ENCODE measurements around the gene DMD.

- TF ChIP-seq TAF1 (CRISPR knock-in tag; IDR thresholded peaks at IDR 0.05) = no peak
- no peak for TF ChIP-seq CTCF (CRISPR knock-in tag; IDR thresholded peaks at IDR 0.05)
- TF ChIP-seq EP300 (IDR thresholded peaks at IDR 0.05; ENCODE audit: low read depth in 2 of 2, low read length in 2 of 2) = no peak
- no peak for TF ChIP-seq EP300 (CRISPR knock-in tag; IDR thresholded peaks at IDR 0.05; ENCODE audit: borderline replicate concordance)
- TF ChIP-seq ZGPAT (CRISPR knock-in tag; IDR thresholded peaks at IDR 0.05) = no peak
- TF ChIP-seq SIN3B (IDR thresholded peaks at IDR 0.05; ENCODE audit: low read length) = no peak
- TF ChIP-seq, protein P1, sequence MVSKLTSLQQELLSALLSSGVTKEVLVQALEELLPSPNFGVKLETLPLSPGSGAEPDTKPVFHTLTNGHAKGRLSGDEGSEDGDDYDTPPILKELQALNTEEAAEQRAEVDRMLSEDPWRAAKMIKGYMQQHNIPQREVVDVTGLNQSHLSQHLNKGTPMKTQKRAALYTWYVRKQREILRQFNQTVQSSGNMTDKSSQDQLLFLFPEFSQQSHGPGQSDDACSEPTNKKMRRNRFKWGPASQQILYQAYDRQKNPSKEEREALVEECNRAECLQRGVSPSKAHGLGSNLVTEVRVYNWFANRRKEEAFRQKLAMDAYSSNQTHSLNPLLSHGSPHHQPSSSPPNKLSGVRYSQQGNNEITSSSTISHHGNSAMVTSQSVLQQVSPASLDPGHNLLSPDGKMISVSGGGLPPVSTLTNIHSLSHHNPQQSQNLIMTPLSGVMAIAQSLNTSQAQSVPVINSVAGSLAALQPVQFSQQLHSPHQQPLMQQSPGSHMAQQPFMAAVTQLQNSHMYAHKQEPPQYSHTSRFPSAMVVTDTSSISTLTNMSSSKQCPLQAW (CRISPR knock-in tag; IDR thresholded peaks at IDR 0.05) = no peak
- no peak for TF ChIP-seq DNMT1 (CRISPR knock-in tag; IDR thresholded peaks at IDR 0.05)
- TF ChIP-seq ZNF343 (CRISPR knock-in tag; IDR thresholded peaks at IDR 0.05) = no peak
- no peak for TF ChIP-seq FOSL2 (CRISPR knock-in tag; IDR thresholded peaks at IDR 0.05)
Measured at GRCh38 chrX:32873786-32874185, 337.6 kb downstream of the DMD start.

Measured in HepG2 (cell line).